ENCODE data around the gene KCNK3.

The KCNK3 gene

GRCh38 chr2:26725521-26725820 is 32.9 kb downstream of the KCNK3 start:
- H3K4me3 ChIP-seq (replicated peaks; ENCODE audit: low read depth, low read length) = no peak overlapping the region
- no peak for DNase-seq (ENCODE audit: extremely low read depth, insufficient read length)
- H3K27me3 ChIP-seq (replicated peaks; ENCODE audit: control insufficient read depth, insufficient read depth, low read length) = no peaks in the 10 kb centered on the region
- no peaks in the 10 kb centered on the region for H3K36me3 ChIP-seq (ENCODE audit: control insufficient read depth, insufficient read depth, low read length)
- no peak for TF ChIP-seq CTCF (IDR thresholded peaks at IDR 0.05; ENCODE audit: insufficient read depth, low read length, poor library complexity, severe bottlenecking)

GRCh38 chr2:26726228-26726627 is 33.7 kb downstream of the KCNK3 start:
- DNase-seq (ENCODE audit: extremely low read depth, insufficient read length) = no peak
- TF ChIP-seq CTCF (IDR thresholded peaks at IDR 0.05; ENCODE audit: insufficient read depth, low read length, poor library complexity, severe bottlenecking) = no peak
- Histone ChIP-seq H3K27me3 (replicated peaks; ENCODE audit: control insufficient read depth, insufficient read depth, low read length) (no peaks in the 10 kb centered on the region), H3K4me3 (replicated peaks; ENCODE audit: low read depth, low read length) (no peak overlapping the region), H3K36me3 (ENCODE audit: control insufficient read depth, insufficient read depth, low read length) (no peaks in the 10 kb centered on the region)

GRCh38 chr2:26727641-26728561 is 35.4 kb downstream of the KCNK3 start:
- TF ChIP-seq CTCF (IDR thresholded peaks at IDR 0.05; ENCODE audit: insufficient read depth, low read length, poor library complexity, severe bottlenecking) = no peak
- Histone ChIP-seq H3K4me3 (replicated peaks; ENCODE audit: low read depth, low read length) (no peak overlapping the region), H3K36me3 (ENCODE audit: control insufficient read depth, insufficient read depth, low read length) (no peaks in the 10 kb centered on the region), H3K27me3 (replicated peaks; ENCODE audit: control insufficient read depth, insufficient read depth, low read length) (no peaks in the 10 kb centered on the region)
- no peak for DNase-seq (ENCODE audit: extremely low read depth, insufficient read length)

- DNase-seq (ENCODE audit: extremely low read depth, insufficient read length) = no peak
- Histone ChIP-seq H3K27me3 (replicated peaks; ENCODE audit: control insufficient read depth, insufficient read depth, low read length) (no peaks in the 10 kb centered on the region), H3K36me3 (ENCODE audit: control insufficient read depth, insufficient read depth, low read length) (no peaks in the 10 kb centered on the region), H3K4me3 (replicated peaks; ENCODE audit: low read depth, low read length) (no peak overlapping the region)
- TF ChIP-seq CTCF (IDR thresholded peaks at IDR 0.05; ENCODE audit: insufficient read depth, low read length, poor library complexity, severe bottlenecking) = no peak
These were observed 36.8 kb downstream of the KCNK3 start for GRCh38 chr2:26729311-26729710.

- no peaks in the 10 kb centered on the region for H3K36me3 ChIP-seq (ENCODE audit: control insufficient read depth, insufficient read depth, low read length)
- no peak overlapping the region for H3K4me3 ChIP-seq (replicated peaks; ENCODE audit: low read depth, low read length)
- TF ChIP-seq CTCF (IDR thresholded peaks at IDR 0.05; ENCODE audit: insufficient read depth, low read length, poor library complexity, severe bottlenecking) = no peak
- no peak for DNase-seq (ENCODE audit: extremely low read depth, insufficient read length)
- H3K27me3 ChIP-seq (replicated peaks; ENCODE audit: control insufficient read depth, insufficient read depth, low read length) = no peaks in the 10 kb centered on the region
These were observed 38.2 kb downstream of the KCNK3 start for GRCh38 chr2:26730549-26731344.

All from GM06990 (cell line).